Measurements from ENCODE around the gene DCTN2.
"Not testable (repeated sequence)": the region's sequence is repeated elsewhere in the genome, so short reads cannot be mapped to it uniquely, and the experiment has no call there.

The DCTN2 gene

GRCh38 chr12:57576613-57577160, 29.7 kb upstream of the DCTN2 start:
- DNase-seq, result no peak

GRCh38 chr12:57575771-57576612, 29.0 kb upstream of the DCTN2 start:
- DNase-seq, result no peak

GRCh38 chr12:57574795-57575194, 27.8 kb upstream of the DCTN2 start:
- DNase-seq, result no peak

- DNase-seq, result no peak
Observed at GRCh38 chr12:57571926-57572762, 25.2 kb upstream of the DCTN2 start.

- not testable (repeated sequence) for DNase-seq
Observed at GRCh38 chr12:57570438-57570837, 23.4 kb upstream of the DCTN2 start.

GRCh38 chr12:57569858-57570257, 22.9 kb upstream of the DCTN2 start:
- no peak for DNase-seq

GRCh38 chr12:57568838-57569237, 21.8 kb upstream of the DCTN2 start:
- no peak for DNase-seq

- no peak for DNase-seq
Observed at GRCh38 chr12:57564178-57564740, 17.3 kb upstream of the DCTN2 start.

GRCh38 chr12:57563358-57563757, 16.4 kb upstream of the DCTN2 start:
- DNase-seq, result no peak

- not testable (repeated sequence) for DNase-seq
Observed at GRCh38 chr12:57561117-57561516, 14.1 kb upstream of the DCTN2 start.

- DNase-seq, result no peak
Observed at GRCh38 chr12:57560516-57560915, 13.5 kb upstream of the DCTN2 start.

GRCh38 chr12:57558864-57559263, 11.9 kb upstream of the DCTN2 start:
- DNase-seq, result no peak

- DNase-seq, result no peak
Observed at GRCh38 chr12:57554897-57555296, 7.9 kb upstream of the DCTN2 start.

GRCh38 chr12:57554453-57554852, 7.5 kb upstream of the DCTN2 start:
- no peak for DNase-seq

- no peak for DNase-seq
Observed at GRCh38 chr12:57553343-57554202, 6.6 kb upstream of the DCTN2 start.

- no peak for DNase-seq
Observed at GRCh38 chr12:57552835-57553313, 5.9 kb upstream of the DCTN2 start.

- no peak for DNase-seq
Observed at GRCh38 chr12:57552306-57552651, 5.3 kb upstream of the DCTN2 start.

GRCh38 chr12:57551637-57552305, 4.8 kb upstream of the DCTN2 start:
- DNase-seq, result no peak

GRCh38 chr12:57550641-57551549, 3.9 kb upstream of the DCTN2 start:
- no peak for DNase-seq

- DNase-seq, result peak; percentile 35
Observed at GRCh38 chr12:57549909-57550640, 3.1 kb upstream of the DCTN2 start, which contains the start of gene KIF5A. Gene KIF5A (plus strand): TSS chr12:57550044. CDS start chr12:57550272, 228 bp downstream.

Data from activated gamma-delta T cell (primary cell).